HEK293T (cell line): Measurements from ENCODE around the gene MYO18A.

ENCODE experiments used
- CTCF ChIA-PET: fragments of 350-600 bp; formaldehyde crosslinking; extraction: SDS; loops from one replicate; lab custom pipeline; 2021; ENCODE audit warnings: antibody characterized with exemption, inconsistent platforms; lab: Yijun Ruan, JAX
- POLR2A ChIA-PET: fragments of 350-600 bp; formaldehyde crosslinking; extraction: SDS; loops from one replicate; lab custom pipeline; 2020; ENCODE audit warnings: antibody characterized with exemption, inconsistent platforms; lab: Yijun Ruan, JAX
- DNase-seq: peaks from one replicate; pipeline ENCODE4 v3.0.0; 2012; ENCODE audit warnings: mixed read lengths; ENCODE audit errors: extremely low spot score
- ARNT ChIP-seq: fragments of 450-650 bp; IDR thresholded peaks from 2 replicates; pipeline ENCODE4 v1.6.1; 2017; ENCODE audit warnings: mild to moderate bottlenecking
- BHLHE40 ChIP-seq: fragments of 450-650 bp; IDR thresholded peaks from 2 replicates; pipeline ENCODE4 v1.6.1; 2016; ENCODE audit warnings: mild to moderate bottlenecking, moderate library complexity, borderline replicate concordance
- CTBP1 ChIP-seq: fragments of 450-650 bp; IDR thresholded peaks from 2 replicates; pipeline ENCODE4 v1.6.1; 2016; ENCODE audit warnings: borderline replicate concordance
- ELF4 ChIP-seq: fragments of 450-650 bp; IDR thresholded peaks from 2 replicates; pipeline ENCODE4 v1.6.1; 2017; ENCODE audit warnings: antibody characterized with exemption
- FOXA1 ChIP-seq: fragments of 450-650 bp; IDR thresholded peaks from 2 replicates; pipeline ENCODE4 v1.6.1; 2016; ENCODE audit warnings: mild to moderate bottlenecking
- FOXK2 ChIP-seq: fragments of 450-650 bp; IDR thresholded peaks from 2 replicates; pipeline ENCODE4 v1.6.1; 2016; ENCODE audit warnings: mild to moderate bottlenecking
- FOXM1 ChIP-seq: fragments of 450-650 bp; IDR thresholded peaks from 2 replicates; pipeline ENCODE4 v1.6.1; 2017; ENCODE audit warnings: mild to moderate bottlenecking, borderline replicate concordance
- HDGF ChIP-seq: fragments of 450-650 bp; IDR thresholded peaks from 2 replicates; pipeline ENCODE4 v1.6.1; 2017; ENCODE audit warnings: antibody characterized with exemption, borderline replicate concordance
- L3MBTL2 ChIP-seq: fragments of 450-650 bp; conservative IDR thresholded peaks from 2 replicates; pipeline ENCODE4 v1.6.1; 2016; ENCODE audit warnings: mild to moderate bottlenecking
- LEF1 ChIP-seq: fragments of 450-650 bp; IDR thresholded peaks from 2 replicates; pipeline ENCODE4 v1.6.1; 2017; ENCODE audit warnings: mild to moderate bottlenecking, borderline replicate concordance
- NFRKB ChIP-seq: fragments of 450-650 bp; IDR thresholded peaks from 2 replicates; pipeline ENCODE4 v1.6.1; 2016; ENCODE audit warnings: mild to moderate bottlenecking, moderate library complexity
- PKNOX1 ChIP-seq: fragments of 450-650 bp; IDR thresholded peaks from 2 replicates; pipeline ENCODE4 v1.6.1; 2016
- SP1 ChIP-seq: fragments of 450-650 bp; IDR thresholded peaks from 2 replicates; pipeline ENCODE4 v1.6.1; 2017
- SUZ12 ChIP-seq: fragments of 450-650 bp; IDR thresholded peaks from 2 replicates; pipeline ENCODE4 v1.6.1; 2016; ENCODE audit warnings: mild to moderate bottlenecking
- TARDBP ChIP-seq: fragments of 450-650 bp; IDR thresholded peaks from 2 replicates; pipeline ENCODE4 v1.6.1; 2016
- ZNF384 ChIP-seq: fragments of 450-650 bp; IDR thresholded peaks from 2 replicates; pipeline ENCODE4 v1.6.1; 2016

Gene MYO18A

DNA sequence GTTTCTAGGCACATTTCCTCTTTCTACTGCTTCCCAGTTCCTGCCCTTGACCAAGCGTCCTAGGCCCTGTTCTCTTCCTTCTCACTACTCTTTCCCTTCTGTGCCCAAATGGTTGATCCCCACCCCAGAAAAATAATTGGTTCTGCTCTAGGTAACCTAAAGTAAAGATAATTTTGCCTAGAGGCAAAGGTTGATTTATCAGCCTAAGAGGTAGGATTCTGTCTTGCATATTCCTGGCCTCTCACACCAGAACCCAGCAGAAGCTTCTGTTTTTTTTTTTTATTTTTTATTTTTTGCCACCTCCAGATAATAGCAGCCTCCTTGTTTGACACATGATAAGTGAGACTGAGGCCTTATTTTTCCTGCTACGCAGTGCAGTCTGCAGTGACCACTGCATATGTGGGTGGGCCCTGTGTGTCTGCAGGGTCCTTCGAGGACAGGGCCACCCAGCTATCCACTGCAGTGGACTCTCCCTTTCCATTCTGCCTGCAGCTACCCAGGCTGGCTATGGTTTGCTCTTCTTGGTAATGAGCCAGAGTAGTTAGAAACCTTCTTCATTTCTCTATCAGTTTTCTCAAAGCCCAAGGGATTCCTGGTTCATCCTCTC lies 136.6 kb downstream of the MYO18A start:
- POLR2A ChIA-PET: no interaction called here
- TF ChIP-seq FOXA1 (no peak), BHLHE40 (no peak), NFRKB (no peak), HDGF (no peak)
- CTCF ChIA-PET: no interaction called here
- DNase-seq: no peak

DNA sequence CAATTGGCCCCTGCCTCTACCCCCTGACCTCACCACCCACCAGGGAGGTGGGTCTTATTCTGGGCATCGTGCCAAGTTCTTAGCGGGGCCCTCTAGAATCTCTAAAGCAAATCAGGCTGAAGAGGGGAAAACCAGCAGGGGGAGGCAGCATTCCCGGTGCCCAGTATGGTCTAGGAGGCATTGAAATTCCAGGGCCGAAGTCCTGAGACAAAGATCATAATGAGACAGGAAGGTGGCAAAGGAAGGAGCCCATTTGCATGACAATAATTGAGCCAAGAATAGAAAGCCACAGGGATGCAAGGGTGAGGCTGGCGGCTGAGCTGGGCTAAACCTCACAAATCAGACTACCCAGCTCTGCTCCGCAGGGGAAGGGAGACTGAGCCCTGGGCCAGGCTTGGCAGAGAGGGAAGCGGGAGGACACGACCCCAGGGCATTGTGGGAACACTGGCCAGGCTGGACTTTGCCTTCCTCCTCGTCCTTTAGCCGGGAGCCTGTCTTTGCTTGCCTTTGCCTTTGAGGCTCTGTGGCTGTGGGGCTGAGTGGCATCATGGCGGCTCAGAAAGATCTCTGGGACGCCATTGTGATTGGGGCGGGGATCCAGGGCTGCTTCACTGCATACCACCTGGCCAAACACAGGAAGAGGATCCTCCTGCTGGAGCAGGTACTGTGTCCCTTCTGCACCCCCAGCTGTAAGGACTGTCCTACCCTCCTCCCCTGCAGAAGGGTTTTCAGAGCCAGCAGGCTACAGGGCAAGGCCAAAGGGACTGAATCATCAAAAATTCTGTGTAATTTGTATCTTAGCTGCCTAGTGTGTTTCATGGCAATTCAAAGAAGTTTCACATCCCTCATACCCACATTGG lies 137.3 kb downstream of the MYO18A start, which contains the start of gene PIPOX:
TSS of gene PIPOX (plus strand) at position 463 of the 860 bp plus-strand sequence. CDS start at position 548, 85 bp downstream.
- CTCF ChIA-PET: no interaction called here
- DNase-seq: peak; percentile 54
- POLR2A ChIA-PET: no interaction called here
- TF ChIP-seq SP1 (no peak), L3MBTL2 (no peak), FOXK2 (no peak), ARNT (no peak), TARDBP (no peak), SUZ12 (no peak), FOXA1 (no peak), LEF1 (no peak), ELF4 (no peak), ZNF384 (no peak), BHLHE40 (no peak), PKNOX1 (no peak), CTBP1 (no peak), FOXM1 (no peak), HDGF (no peak), NFRKB (no peak)

- ChIA-PET CTCF (interaction anchor here (0.6 kb wide), 1 partner anchor 33 kb away, joined by 3 read pairs; no protein-coding TSS in a partner anchor), POLR2A (no interaction called here)
- DNase-seq: no peak
- TF ChIP-seq NFRKB (no peak), CTBP1 (no peak), TARDBP (no peak), FOXA1 (no peak), PKNOX1 (no peak), ZNF384 (no peak), SP1 (no peak), L3MBTL2 (no peak), ARNT (no peak), FOXM1 (no peak), ELF4 (no peak), SUZ12 (no peak), BHLHE40 (no peak), HDGF (no peak), FOXK2 (no peak), LEF1 (no peak)
These were observed 138.0 kb downstream of the MYO18A start for GRCh38 chr17:29042026-29042678.

GRCh38 chr17:29041571-29041970 lies 138.6 kb downstream of the MYO18A start:
- DNase-seq: no peak
- CTCF ChIA-PET: interaction anchor here (0.6 kb wide), 1 partner anchor 32 kb away, joined by 3 read pairs; no protein-coding TSS in a partner anchor
- POLR2A ChIA-PET: no interaction called here
- TF ChIP-seq ZNF384: no peak

GRCh38 chr17:29041091-29041490 lies 139.1 kb downstream of the MYO18A start:
- DNase-seq: no peak
- TF ChIP-seq ARNT: no peak
- no peak for TF ChIP-seq LEF1
- TF ChIP-seq BHLHE40: no peak
- no peak for TF ChIP-seq FOXA1
- TF ChIP-seq TARDBP: no peak
- no peak for TF ChIP-seq NFRKB
- no peak for TF ChIP-seq L3MBTL2
- no peak for TF ChIP-seq SUZ12
- TF ChIP-seq CTBP1: no peak
- ChIA-PET POLR2A (no interaction called here), CTCF (no interaction called here)
